Measurements from ENCODE around the gene COL25A1.
"Not testable (repeated sequence)": the region's sequence is repeated elsewhere in the genome, so short reads cannot be mapped to it uniquely, and the experiment has no call there.

Gene COL25A1

DNA sequence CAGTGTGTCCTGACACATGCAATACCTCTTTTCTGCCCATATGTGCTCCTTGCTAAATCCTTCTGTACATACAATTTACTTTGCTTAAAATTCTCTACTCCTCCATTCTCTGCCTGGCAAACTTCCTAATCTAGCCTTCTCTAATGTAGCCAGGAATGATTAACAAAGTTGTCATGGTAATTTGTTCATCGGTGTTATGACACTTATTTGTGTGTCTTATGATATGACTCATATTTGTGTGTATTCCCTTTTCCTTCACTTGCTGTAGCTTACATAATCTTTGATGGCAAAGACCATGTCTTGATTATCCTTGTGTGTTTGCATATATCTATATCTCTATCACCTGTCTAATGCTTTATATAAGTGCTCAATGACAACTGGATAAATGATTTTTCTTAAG is 133.3 kb downstream of the COL25A1 start:
- no peak for DNase-seq (ENCODE audit: low read depth)

DNA sequence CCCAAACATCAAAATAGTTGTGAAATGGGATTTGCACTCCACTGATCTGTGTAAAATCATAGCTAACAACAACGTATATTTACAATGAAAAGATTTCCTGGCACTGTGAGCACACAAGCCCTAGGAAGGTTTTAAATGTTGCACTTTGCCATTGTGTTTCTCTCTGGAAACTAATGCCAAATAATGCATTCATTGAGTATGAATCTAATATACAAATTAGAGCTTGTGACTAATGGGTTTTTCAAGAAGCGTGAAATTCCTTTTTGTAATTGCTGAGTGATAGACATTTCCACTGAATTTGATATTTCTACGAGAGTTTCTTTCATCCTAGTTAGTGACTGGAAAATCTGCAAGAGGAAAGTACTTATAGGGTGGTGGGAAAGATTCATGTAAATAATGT is 135.9 kb downstream of the COL25A1 start:
- DNase-seq (ENCODE audit: low read depth): no peak

DNA sequence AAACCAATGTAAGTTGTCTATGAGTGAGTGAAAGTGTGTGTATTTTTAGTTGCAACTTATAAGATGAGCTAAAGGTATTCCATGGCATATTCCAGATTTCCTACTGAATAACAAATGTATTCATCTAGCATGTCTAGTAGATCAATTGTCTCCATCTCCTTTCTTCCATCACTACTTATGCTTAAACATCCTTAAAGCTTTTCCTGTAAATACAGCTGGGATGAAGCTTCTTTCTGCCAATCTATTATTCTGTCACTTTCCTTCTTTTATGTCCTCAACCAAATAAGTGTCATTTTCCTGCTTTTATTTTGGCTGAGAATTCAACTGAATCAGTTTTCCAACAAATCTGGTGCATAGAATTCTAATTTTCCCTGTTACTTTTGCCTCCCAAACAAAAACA is 136.3 kb downstream of the COL25A1 start:
- DNase-seq (ENCODE audit: low read depth): no peak

DNA sequence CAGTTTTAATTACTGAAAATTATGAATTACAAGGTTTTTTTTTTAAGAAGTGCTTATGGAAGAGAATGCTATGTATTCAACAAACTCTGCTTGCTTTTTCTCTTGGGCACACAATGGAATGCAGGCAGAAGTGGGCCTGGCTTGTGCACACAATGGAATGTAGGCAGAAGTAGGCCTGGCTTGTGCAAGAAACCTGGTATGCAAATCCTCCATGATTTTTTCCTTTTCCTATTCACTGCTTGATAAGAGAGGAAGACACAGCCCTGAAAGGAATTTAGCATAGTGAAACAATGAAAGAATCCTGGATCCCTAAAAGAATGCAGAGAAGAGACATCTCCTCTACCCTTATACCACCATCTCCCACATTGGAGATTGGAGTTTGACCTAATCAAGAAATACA is 138.4 kb downstream of the COL25A1 start:
- peak; percentile 39 for DNase-seq (ENCODE audit: low read depth)

DNA sequence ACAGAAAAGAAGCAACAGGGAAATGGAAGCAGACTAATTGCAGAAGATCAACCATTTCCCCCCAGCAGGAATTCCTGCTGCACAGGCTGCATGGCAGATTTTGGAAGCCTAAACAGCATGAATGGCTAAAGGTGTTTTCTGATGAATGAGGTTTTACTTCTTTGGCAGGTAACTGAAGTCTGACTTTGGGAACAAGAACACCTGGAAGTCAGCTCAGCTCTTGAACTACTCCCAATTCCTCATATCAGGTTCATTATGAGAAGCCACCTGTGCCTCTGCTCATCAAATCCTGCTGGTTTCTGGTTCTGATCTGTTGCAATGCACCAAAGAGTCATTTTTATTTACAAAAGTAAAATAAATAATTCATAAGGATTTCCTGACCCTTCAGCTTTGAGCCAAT is 139.0 kb downstream of the COL25A1 start:
- no peak for DNase-seq (ENCODE audit: low read depth)

DNA sequence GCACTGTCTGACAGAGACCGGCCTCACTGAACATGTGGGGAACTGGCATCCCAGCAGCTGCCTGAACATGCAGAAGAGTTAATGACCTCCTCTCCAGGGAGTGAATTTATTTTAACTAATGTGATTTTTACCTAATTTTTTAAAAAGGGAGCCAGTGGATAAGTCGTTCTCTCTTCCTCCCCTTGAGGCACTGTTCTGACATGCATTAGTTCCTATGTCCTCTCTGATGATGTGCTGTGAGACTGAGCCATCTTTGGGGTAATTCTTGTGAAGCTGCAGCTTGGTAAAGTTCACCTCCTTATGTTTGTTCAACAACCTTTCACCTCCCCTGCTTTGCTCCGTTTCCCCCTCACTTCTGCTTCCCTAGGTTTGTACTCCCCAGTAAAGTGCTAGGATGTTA is 139.7 kb downstream of the COL25A1 start:
- no peak for DNase-seq (ENCODE audit: low read depth)

DNA sequence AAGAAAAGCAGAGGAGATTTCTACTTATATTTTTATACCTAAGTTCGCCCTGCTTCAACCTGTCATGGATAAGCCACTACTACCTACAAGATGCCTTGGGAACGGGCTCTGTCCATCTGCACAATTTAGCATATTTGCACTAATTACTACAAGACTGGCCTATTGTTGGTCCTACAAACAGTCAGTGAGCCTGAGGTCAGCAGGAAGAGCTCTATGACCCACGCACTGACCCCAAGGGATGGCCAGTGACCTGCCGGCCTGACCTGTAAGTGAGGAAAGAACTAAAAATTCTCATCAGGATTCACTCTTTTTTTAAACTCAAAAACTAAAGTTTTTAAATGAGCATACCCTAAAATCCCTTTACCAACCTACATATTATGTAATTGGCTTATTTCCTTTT is 142.0 kb downstream of the COL25A1 start:
- DNase-seq (ENCODE audit: low read depth): no peak

DNA sequence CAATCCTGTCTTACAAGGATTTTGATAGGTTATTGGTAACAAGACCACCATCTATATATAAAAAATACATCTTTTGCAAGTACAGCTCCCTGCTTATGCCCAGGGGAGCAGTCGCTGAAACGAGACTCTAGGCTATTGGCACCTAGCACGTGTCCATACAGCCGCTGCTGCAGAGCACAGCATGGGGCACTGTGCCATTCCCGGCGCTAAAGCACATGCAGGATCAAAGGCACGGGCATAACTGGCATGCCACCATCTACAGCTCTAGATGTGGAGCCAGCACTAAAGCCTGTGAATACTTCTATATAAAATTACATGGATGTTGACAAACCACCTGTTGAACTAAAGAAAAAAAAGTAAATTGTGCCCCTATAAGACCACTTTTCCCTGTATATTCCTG is 144.8 kb downstream of the COL25A1 start:
- DNase-seq (ENCODE audit: low read depth): no peak

DNA sequence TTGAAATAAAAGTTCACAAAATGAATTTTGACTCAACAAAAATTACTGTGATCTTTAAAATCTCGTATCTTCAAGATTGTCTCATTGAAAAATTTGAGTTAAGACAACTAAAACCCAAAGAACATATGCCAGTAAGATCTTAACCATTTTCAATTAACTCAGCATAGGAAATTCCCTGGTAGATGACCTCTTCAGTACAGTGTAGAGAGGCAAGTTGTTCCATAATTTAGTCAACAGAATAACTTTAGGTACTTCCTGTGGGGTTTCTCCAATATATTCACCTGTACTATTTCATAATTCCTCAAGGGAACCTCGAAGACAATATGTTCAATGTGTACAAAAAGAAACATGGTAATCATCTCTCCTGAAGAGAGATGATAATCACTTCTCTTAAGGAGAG is 145.3 kb downstream of the COL25A1 start:
- no peak for DNase-seq (ENCODE audit: low read depth)

DNA sequence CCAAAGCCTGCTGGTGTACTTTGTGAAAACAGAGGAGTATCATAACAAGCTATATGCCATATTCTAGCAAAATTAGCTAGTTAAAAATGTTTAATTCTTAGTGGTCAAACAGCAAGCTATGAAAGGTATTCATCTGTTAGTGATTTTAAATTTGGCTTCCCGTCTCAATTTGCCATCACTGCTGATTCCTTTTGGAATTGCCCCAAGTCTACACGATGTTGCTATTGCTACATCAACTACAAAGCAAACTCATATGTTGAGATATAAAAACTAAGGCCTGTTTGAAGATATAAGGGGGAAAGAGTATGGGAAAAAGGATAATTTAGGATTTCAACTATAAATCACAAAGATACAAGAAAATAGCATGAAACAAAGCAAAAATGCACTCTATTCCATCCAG is 146.1 kb downstream of the COL25A1 start:
- DNase-seq (ENCODE audit: low read depth): no peak

DNA sequence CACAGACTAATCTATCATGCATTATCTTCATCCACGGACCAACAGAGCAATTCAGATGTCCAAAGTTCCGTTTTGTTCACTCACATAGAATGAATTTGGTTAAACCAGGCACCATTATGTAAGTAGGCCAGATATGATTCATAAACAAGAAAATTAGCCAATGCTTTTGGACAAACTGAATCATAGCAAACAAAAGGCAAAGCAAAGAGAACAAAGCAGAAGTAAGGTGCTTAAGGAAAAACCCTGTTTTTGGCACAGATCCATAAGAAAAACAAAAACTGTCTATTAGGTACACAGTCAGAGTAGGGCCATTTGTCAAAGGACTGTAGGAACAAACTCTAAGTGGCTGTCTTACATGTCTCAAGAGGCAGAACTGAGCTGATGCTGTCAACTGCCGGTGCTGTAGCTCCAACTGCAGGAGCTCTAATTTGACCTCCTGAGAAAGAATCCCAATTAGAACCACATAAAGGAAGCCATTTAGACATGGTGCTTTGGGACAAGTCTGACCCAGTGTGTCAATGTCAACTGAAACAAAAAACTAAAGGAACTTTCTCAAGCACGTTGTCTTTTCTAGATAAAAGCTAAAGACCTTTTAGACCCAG is 146.7 kb downstream of the COL25A1 start:
- DNase-seq (ENCODE audit: low read depth): no peak

DNA sequence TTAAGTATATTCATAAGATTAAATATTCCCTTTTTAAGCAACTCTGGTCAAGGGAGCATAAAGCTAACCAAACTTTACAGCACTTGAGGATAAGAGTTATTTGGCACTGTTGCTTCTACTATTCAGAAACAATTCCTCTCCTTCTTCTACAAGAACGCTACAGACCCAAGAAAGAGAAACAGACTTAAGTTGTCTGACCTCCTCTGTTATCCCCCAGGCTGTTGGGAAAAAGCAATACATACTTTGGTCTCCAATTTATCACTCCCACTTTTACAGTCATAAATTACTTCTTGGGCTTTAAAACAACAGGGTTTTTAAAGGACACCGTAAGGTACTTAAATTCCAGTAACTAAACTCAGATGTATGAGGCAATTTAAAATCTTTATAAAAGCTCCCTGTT is 147.4 kb downstream of the COL25A1 start:
- no peak for DNase-seq (ENCODE audit: low read depth)

DNA sequence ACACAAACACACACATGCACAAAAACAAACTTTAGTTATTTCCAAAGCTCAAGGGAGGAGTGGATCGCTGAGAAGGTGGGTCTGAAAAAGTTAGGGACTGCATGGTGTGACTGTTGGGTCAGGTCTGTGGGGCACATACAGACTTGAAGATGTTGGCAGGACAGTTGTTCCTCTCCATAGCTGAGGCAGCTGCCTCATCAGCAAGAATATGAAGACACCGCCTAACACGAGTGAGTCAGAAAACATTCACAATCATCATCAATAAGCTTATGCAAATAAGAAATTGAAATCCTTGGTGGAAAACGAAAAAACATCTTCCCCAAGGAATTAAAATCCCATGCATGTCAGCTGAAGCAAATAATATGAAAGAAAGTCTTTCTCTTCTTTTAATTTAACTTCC is 148.0 kb downstream of the COL25A1 start:
- DNase-seq (ENCODE audit: low read depth): no peak

DNA sequence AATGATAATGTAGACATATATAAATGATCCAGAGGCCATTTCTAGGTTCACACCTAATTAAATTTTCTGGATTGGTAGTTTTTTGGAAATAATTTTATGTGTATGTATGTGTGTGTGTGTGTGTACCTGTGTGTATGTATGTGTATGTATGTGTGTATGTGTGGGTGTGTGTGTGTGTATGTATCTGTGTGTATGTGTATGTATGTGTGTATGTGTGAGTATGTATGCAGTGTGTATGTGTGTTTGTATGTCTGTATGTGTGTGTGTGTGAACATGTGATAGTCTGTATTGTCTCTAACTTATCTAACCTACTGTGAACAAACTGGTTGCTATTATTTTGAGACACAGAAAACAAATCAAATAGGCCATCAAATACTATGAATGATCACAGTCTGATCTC is 152.6 kb downstream of the COL25A1 start:
- no peak for DNase-seq (ENCODE audit: low read depth)

DNA sequence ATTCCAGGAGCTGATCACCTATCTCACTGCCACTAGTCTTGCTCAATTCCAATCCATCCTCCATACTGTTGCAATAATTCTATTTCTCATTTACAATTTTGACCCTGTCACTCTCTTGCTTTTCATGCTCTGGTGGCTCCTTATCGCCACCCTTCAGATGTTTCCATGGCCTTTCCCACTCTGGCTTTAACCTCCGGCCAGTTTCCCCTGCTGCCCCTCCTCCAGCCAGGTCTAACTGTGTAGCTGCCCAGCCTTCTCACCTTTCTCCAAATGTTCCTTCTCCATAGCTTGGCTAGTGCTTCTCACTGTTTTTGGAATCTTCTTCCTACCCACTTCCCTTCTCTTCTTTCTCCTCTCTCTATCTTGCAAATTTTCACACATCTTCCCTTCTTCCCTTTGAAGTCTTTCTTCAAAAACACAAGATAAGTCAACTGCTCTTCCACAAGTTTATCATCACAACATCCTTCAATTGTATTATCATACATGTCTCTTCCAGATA is 153.8 kb downstream of the COL25A1 start:
- no peak for DNase-seq (ENCODE audit: low read depth)

DNA sequence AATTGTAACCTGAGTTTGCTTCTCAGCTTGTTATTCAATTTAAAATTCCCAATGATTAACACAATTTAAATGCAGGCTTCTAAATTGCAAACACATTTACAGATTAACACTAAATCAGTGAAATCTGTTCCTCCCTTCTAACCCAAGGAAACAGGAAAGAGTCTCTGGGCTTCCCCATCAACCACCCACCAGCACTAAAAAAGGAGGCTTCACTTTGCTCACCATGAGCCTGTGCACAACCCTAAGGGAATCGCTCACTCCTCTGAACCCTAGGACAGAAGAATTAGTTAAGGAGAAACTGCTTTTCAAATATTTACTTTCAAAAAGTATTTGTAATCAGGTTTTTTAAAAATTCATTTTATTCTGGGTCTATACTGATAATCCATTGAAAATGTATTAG is 155.3 kb downstream of the COL25A1 start:
- DNase-seq (ENCODE audit: low read depth): no peak

DNA sequence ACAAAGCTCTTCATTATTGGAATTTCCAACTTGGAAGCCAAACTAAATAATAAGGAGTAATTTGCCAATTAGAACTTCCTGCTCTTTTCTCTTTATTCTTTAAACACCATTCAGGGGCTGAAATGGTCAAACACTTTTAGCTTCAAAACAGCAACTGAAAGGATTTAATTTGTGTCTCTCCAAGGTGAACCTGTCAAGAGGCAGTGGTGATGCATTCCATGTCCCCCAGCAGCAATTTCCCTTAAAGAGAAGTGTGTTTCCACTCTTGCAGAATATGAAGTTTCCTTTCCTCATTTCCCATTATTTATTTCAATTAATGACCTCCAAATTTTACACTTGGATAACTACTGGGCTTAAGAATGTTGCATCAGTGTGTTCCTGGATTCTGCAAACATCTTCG is 156.0 kb downstream of the COL25A1 start:
- no peak for DNase-seq (ENCODE audit: low read depth)

DNA sequence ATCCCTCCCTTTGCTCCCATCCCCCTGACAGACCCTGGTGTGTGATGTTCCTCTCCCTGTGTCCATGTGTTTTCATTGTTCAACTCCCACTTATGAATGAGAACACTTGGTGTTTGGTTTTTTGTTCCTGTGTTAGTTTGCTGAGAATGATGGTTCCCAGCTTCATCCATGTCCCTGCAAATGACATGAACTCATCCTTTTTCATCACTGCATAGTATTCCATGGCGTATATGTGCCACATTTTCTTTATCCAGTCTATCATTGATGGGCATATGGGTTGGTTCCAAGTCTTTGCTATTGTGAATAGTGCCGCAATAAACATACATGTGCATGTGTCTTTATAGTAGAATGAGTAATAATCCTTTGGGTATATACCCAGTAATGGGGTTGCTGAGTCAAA is 164.3 kb downstream of the COL25A1 start:
- DNase-seq (ENCODE audit: low read depth): not testable (repeated sequence)

DNA sequence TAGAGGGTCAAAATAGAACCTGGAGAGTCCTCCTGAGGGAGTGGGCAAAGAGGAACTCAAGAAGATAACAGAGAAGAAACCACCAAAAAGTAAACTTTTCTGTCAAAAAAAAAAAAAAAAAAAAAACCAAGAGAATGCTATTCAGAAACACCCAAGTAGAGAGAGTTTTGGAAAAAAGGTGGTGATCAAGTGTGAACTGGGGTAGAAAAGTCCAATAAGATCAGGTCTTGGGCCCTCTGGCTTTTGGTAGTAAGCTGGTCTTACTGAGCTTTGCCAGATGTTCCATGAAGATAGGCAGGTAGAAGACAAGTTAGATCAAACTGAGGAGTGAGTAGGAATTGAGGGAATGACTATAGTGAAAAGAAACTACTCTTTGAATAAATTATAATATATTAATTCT is 167.5 kb downstream of the COL25A1 start:
- DNase-seq (ENCODE audit: low read depth): no peak

DNA sequence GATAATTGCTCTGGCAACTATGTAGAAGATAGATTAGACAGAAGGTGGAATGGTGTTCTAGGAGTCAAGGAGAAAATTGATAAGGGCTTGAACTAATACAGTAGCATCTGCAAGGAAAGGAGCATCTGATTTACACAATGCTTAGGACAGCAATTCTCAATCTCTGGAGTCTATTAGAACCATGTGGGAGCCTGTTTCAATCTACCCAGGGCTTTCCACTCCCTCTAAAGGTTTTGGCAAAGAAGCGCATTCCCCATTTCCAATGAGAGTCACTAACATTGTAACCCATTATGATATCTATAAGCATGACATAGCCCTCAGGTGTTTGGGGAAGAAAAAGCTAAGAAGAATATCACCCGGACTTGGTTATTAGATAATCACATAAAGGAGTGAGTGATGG is 168.2 kb downstream of the COL25A1 start:
- no peak for DNase-seq (ENCODE audit: low read depth)

DNA sequence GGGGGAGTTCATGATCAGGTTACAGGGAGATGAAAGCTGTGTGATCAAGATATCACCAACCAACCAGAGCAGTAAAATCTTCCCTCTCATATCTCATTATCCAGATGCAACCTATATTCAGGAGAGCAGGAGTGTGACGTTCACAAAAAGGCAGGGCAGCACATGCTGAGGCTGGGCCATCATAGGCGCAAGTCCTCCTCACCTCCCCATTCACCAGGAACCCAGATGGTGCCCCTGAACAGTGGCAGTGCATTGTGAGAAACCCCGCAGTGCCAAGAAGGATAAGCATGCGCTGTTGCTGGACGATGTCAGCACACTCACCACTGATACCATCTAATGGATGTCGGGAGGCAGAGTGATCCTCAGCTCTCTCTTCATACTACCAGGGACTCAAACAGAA is 170.9 kb downstream of the COL25A1 start:
- DNase-seq (ENCODE audit: low read depth): no peak

DNA sequence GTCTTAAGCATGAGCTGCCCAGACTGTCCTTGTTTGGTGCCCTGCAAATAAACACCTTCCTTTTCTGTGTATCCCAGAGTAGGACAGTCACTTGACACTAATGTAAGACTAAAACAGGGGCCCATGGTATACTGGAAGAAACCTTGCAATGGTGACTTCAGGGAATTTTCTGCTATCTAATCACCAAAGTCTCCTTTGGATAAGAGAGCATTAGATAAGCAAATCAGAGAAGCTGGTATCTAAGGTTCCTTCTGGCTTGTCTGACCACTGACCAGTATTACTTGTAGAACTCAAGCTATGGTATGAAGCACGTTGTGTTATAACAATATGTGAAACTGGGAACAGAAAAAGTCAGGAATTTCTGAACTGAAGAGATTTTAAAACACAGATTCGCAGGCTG is 173.9 kb downstream of the COL25A1 start:
- DNase-seq (ENCODE audit: low read depth): no peak

DNA sequence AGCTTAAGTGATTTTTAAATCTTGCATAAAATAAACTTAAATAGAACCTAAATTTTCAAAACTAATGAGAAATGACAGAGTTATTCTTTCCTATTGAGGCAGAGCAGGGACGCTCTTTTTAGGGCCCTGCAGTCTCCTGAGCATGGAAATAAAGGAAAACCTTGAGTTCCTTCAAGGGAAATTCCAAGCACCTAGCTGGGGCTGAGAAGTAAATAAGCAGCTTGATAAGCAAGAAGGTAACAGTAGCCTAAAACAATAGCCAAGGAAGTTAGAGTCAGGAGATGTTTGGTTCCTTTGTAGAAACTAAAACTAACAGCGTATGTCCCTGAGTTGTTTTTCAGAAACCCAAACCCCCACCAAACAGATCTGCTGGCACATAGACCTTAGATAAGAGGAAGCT is 174.6 kb downstream of the COL25A1 start:
- no peak for DNase-seq (ENCODE audit: low read depth)

DNA sequence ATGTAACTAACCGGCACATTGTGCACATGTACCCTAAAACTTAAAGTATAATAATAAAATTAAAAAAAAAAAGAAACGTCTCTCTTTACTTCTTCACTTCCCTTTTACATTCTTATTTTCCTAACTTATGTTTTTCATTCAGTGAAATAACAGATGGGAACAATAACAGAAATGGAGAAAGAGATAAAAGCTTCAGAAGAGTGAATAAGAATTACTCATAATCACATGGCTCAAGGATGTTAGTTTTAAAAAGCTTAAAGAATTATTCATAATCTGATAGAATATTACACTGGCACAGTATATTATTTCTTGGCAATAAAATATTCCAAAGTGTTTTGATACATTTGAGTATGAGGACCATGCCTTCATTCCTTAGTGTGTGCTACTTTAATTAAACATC is 175.6 kb downstream of the COL25A1 start:
- no peak for DNase-seq (ENCODE audit: low read depth)

DNA sequence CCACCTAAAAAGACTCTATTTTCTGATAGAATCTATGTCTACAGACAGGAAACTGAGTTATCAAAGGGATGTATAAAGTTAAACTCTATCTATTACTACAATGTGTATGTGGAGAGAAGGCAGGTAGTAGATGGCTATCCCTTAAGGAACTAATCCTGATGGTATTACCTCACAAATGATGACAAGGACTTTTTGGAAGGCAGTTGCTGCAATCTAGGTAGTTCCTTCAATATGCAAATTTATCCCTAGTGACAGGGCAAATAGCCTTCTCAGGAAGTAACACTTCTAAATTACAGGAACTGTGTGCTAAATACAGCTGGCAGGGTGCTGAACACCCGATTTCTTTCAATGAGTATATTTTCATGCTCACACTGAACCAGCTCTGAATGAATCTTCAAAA is 177.4 kb downstream of the COL25A1 start:
- no peak for DNase-seq (ENCODE audit: low read depth)
